Hippocampal formation (tissue), 2 donors: ENCODE results near the gene GULP1.
A peak's percentile ranks its signal among the peaks of the same experiment; 100 is the strongest.
"Not testable (repeated sequence)": the region's sequence is repeated elsewhere in the genome, so short reads cannot be mapped to it uniquely, and the experiment has no call there.

Source experiments
- DNase-seq, 2 donors: peaks; one replicate each; lab custom pipeline; 2025; lab: John Stamatoyannopoulos, UW

The GULP1 gene

DNA sequence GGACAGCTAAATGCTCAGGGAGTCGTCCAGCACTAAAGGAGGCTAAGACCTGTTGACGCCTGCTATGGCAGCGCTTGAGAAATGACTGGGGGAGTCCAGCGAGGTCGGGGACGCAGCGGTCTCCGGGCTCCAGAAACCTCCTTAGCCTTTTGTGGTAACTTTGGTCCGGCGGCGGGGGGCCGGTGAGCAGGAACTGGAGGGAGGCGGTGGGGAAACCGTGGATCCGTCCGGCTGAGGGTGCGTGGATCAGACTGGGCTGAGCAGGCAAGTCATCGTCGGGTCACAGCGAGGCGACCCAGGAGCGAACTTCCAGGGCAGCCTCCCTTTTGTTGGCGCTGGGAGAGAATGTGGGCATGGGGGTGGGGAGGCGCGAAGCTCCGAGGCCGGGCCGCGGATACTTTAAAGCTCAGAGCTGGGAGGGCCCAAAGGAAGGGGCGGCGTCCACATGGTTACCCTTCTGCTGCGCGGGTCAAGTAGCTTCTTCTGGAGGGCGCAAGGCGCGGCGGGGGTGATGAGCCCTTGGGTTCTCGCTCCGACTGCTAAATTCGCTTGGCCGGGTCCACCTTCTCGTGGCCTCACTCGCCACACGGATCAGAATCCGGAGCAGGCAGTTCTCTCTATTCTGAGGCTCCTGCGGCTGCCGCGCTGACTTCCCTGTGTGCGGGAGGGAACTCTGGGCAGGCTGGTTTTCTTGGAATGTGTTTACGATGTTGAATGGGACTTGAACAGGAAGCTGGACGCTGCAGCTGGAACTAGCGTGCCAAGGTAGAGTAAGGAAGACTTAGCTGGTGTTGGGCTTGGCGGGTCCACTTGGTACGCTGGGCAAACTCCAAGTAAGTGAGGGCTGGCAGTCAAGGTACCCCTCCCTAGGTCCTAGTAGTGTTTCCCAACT lies 920 bp downstream of the GULP1 start:
- peak in 1 of 2 donors; percentile 42 for DNase-seq

DNA sequence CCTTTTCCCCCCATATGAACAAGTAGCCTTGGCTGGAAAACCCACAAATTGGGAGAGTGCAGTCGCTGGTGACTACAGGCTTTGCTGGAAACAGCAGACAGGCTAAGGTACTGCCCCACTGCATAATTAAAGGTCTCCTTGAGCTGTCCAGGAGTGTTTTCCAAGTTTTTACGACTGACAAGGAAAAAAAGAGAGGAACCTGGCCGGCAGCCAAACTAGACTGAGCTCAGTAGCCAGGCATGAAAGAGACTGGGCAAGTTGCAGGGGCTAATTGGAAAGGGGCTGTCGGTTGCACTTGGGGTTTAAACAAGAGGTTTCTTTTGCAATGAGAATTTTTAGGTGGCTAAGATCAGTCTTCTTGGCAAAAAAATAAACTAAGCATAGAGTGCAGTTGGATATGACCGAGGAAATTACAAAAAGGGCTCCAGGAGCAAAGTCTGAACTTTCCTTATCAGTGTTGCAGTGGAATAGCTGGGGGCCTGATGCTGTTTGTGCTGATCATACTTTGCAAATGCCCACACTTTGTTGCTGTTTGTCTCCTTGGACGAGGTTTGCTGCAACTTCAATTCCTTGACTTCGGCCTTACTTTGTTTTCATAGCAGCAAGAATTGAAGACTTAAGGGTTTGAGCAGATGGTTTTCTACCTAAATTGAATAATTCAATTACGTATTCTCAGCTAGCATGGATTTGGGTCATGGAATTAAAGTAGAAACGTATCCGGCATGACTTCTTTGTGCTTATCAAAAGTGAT lies 2.1 kb downstream of the GULP1 start:
- peak; percentile 30 to 42 for DNase-seq

DNA sequence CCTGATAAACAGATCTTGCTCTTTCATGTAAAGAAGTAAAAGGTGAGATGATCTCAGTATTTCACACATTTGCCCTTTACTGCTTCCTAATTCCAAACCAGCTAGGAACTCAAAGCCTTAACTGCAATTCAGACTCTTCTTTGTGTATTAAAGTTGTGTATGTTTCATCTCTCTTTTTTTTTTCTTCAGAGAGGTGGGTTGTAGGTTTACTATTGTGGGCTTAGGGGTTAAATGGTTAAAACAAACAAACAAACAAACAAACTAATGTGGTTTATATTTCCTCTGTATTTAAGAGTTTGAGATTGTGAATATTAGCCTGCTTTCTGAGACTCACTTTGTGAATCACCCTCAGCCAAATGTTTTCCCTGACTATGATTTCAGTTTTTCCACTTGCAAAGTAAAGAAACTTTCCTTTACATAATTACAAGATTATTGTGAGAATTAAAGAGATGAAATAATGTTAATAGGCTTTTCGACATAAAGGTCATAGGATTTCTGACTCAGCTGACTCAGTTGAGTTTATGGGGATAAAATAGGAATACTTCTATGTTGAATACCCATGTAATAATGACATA lies 2.8 kb downstream of the GULP1 start:
- DNase-seq = no peak

- no peak for DNase-seq
Observed at GRCh38 chr2:188295067-188295685, 3.5 kb downstream of the GULP1 start.

- DNase-seq = no peak
Observed at GRCh38 chr2:188297978-188298377, 6.3 kb downstream of the GULP1 start.

DNA sequence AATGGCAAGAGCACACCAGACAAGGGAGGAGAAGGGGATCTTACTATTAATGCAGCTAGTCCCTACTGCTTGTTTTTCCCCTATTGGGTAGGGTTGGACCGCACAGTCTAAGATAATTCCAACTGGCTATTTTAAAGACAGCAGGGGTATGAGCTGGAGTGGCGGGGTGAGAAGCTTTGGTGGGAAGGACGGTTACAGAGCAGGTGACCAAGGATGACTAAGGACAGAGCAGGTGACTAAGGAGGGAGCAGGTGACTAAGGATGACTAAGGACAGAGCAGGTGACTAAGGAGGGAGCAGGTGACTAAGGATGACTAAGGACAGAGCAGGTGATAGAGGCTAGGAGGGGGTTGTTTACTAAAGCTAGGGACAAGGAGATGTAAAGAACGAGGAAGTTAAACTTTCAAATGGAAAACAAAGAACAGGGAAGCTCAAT lies 7.3 kb downstream of the GULP1 start:
- not testable (repeated sequence) for DNase-seq

DNA sequence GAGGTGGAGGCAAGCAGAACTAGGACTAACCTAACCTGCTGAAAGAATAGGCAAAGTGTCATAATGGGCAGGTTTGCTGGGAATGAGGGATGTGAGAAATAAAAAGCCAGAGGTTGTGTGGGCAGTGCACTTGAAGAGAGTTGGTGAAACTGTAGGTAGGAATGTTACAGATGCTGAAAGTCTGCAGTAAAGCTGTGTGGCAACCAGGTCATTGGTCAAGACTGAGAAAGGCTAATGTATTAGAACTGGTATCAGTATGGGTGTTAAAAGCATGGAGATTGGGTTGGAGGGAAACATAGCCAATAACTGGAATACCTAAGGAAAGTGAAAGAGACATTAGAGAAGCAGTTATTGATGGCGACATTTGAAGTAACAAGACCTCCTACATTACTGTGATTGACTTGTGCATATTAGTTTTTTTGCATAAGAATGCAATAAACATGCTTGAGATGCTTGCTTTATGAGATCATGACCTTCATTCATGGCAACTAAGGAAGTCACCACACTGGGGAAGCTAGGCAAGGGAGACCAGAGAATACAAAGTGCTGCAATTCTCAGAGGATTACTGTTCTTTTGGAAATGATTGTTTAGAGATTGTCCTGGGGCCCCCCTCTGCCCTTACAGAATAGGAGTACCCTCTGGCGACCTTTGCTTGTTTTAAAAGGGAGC lies 11.8 kb downstream of the GULP1 start:
- no peak for DNase-seq

DNA sequence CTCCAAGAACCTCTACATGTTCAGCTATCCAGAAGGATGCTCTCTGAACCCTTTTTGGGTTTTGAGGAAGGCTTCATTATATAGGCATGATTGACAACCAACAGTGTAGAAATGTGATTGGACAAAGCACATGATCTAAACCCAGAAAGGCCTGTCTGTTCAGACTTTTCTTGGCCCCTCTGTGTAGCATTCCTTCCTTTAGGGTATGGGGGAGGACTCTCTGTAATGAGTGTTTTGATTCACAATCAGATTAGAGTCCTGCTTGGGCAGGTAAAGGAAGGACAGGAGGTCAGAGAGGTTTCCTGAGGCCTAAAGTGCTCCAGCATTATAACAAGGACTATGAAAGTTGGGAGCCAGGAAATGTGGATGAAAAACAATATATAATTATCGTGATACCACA lies 13.6 kb downstream of the GULP1 start:
- DNase-seq = no peak

GRCh38 chr2:188306271-188306670 lies 14.6 kb downstream of the GULP1 start:
- DNase-seq = no peak

DNA sequence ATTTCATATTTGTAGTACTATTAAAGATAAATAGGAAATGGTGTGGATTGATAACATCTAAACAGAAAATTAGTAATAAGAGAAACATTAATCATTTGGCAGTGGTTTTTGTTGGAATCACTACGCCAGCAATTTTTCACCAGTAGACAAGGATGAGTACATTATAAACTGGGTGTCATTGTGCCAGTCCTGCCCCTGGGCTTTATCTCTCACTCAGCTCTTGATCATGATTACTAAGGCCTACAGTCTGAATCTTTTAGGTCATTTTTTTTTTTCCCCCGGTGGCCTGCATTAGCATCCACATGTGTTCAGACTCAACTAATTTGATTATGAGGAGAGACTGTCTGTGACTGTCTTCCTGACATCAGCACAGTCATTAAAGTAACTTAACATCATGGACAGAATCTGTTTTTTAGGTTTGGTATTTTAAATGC lies 16.2 kb downstream of the GULP1 start:
- DNase-seq = no peak

- no peak for DNase-seq
Observed at GRCh38 chr2:188308483-188308882, 16.8 kb downstream of the GULP1 start.

- no peak for DNase-seq
Observed at GRCh38 chr2:188309364-188309763, 17.7 kb downstream of the GULP1 start.

DNA sequence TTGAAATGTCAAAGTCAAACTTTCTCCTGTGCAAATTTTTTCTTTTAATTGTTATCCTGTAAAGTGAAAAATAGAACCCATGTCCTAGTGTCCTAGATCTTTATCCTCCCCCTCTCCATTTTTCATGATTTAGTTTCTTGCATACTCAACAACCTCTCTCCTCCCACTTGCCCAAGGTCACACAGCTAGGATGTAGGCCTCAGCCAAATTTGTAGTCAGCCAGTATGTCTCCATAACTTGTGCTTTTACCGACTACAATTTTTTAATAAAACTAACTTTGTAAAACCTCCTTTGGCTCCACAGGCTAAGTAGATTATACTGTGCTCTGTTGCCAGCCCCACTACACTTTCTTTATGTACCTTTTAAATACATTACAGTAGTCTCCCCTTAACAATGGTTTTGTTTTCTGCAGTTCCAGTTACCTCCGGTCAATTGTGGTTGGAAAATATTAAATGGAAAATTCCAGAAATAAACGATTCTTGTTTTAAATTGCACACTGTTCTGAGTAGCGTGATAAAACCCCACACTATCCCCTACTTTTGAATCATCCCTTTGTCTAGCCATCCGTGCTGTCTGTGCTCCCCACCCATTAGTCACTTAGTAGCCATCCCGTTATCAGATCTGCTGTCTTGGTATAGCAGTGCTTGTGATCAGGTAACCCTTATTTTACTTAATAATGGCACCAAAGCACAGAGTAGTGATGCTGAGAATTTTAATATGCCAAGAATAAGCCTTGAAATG lies 22.8 kb downstream of the GULP1 start:
- DNase-seq = no peak

DNA sequence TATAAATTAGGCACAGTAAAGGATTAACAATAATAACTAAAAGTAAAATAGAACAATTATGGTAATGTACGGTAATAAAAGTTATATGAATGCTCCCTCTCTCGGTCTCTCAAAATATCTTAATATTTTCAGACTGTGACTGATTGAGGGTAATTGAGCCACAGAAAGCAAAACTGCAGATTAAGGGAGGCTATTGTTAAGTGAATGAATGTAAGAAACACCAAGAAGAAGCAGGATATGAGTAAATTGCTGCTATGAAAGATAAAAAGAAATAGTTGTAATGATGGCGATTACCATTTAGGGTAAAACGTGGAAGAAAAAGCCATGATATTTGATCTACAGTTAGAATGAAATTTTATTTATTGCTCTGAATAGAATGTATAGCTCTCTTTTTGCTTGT lies 24.1 kb downstream of the GULP1 start:
- no peak for DNase-seq

DNA sequence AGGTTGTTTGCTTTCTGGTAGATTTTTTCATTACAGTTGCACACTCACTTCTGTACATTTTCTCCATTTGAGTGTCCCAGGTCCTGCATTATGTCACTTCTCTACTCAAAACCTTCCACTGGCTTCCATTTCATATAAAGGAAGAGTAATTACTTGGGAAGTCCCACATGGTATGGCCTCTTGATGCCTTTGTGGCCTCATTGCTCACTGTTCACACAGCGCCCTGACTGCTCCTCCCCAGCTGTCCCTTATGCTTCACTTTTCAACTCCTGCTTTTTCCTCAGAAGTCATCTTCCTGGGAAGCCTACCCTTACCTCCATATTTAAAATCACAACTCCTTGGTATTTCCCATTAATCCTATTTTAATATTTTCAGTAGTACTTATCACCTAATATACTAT lies 24.7 kb downstream of the GULP1 start:
- no peak for DNase-seq

- DNase-seq = no peak
Observed at GRCh38 chr2:188316791-188317423, 25.2 kb downstream of the GULP1 start.

- no peak for DNase-seq
Observed at GRCh38 chr2:188318161-188318749, 26.6 kb downstream of the GULP1 start.

DNA sequence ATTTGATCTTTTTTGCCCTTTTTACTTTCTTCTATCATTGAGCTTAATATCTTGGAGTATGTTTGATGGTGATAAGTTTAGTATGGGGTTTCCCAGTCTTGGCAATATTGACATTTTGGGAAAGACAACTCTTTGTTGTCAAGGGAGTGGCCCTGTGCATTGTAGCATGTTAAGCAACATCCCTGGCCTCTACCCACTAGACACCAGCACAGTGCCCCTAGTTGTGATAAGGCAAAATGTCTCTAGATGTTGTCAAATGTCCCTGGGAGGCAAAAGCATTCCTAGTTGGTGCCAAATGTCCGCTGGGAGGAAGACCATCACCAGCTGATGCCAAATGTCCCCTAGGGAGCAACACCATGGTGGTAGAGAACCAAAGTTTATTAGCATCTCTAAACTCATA lies 28.2 kb downstream of the GULP1 start:
- no peak for DNase-seq

DNA sequence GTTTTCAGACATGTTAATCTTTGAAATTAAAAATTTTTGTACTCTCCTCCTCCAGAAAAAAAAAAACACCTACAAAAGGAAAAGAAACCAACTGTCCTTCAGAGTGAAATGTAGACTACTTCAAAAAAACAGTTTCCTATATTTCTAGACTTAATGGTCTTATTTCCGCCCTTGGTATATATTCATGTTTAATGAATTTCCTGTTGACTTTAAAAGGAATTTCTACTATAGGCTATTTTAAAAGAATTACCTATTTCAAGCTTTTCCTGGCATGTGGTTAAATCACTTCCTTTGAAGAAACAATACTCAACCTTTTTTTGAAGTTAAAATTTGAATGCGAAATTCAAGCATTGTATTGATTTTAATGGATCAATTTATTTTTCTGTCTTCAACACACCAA lies 29.2 kb downstream of the GULP1 start:
- DNase-seq = no peak
